Neural progenitor cell (in vitro differentiated cells): ENCODE results near the gene SHROOM2. TPM values are rescaled to one million over a fixed set of nuclear protein-coding genes. Genes with fewer than 3 reads are reported as not detected.
A peak's percentile ranks its signal among the peaks of the same experiment; 100 is the strongest.

ENCODE experiments used
- DNase-seq: peaks from one replicate; pipeline ENCODE4 v3.0.0-alpha.2; 2016; ENCODE audit warnings: low spot score
- H2AFZ ChIP-seq: fragments of 200-600 bp; sonication (generic); replicated peaks from 2 replicates; pipeline ENCODE4 v1.6.1; 2016; ENCODE audit warnings: antibody characterized with exemption
- H3F3A ChIP-seq: fragments of 200-600 bp; sonication (generic); 2 replicates; pipeline ENCODE4 v1.6.1; 2016; ENCODE audit warnings: antibody characterized with exemption, low read depth
- H3K27ac ChIP-seq: fragments of 200-600 bp; sonication (generic); 2 replicates; pipeline ENCODE4 v1.5.1; 2016; ENCODE audit warnings: mild to moderate bottlenecking
- H3K27me3 ChIP-seq: fragments of 200-600 bp; sonication (generic); 2 replicates; pipeline ENCODE4 v1.6.1; 2016; ENCODE audit warnings: mild to moderate bottlenecking, moderate library complexity
- H3K36me3 ChIP-seq: fragments of 200-600 bp; sonication (generic); 2 replicates; pipeline ENCODE4 v1.5.1; 2016
- H3K4me1 ChIP-seq: fragments of 200-600 bp; sonication (generic); 2 replicates; pipeline ENCODE4 v1.6.1; 2016; ENCODE audit warnings: mixed run types
- H3K4me2 ChIP-seq: fragments of 200-600 bp; sonication (generic); 2 replicates; pipeline ENCODE4 v1.6.1; 2016
- H3K4me3 ChIP-seq: fragments of 200-600 bp; sonication (generic); 2 replicates; pipeline ENCODE4 v1.5.1; 2016
- H3K79me2 ChIP-seq: fragments of 200-600 bp; sonication (generic); 2 replicates; pipeline ENCODE4 v1.6.1; 2016; ENCODE audit warnings: low read depth
- H3K9ac ChIP-seq: fragments of 200-600 bp; sonication (generic); 2 replicates; pipeline ENCODE4 v1.6.1; 2016
- H3K9me3 ChIP-seq: fragments of 200-600 bp; sonication (generic); 2 replicates; pipeline ENCODE4 v1.5.1; 2016; ENCODE audit warnings: low read depth
- H4K20me1 ChIP-seq: fragments of 200-600 bp; sonication (generic); 2 replicates; pipeline ENCODE4 v1.6.1; 2016; ENCODE audit warnings: low read depth
- H3K27ac Mint-ChIP-seq: 3 replicates; pipeline ENCODE4 v1.8.0; 2021; ENCODE audit warnings: mixed read lengths
- H3K27me3 Mint-ChIP-seq: 2 replicates; pipeline ENCODE4 v1.8.0; 2022; ENCODE audit warnings: low read depth, mild to moderate bottlenecking, inconsistent platforms, moderate library complexity, mixed read lengths; ENCODE audit not compliant: insufficient read depth
- H3K36me3 Mint-ChIP-seq: 3 replicates; pipeline ENCODE4 v1.8.0; 2021; ENCODE audit warnings: mixed read lengths
- H3K4me1 Mint-ChIP-seq: 3 replicates; pipeline ENCODE4 v1.8.0; 2021; ENCODE audit warnings: mixed read lengths
- H3K4me3 Mint-ChIP-seq: 3 replicates; pipeline ENCODE4 v1.8.0; 2021; ENCODE audit warnings: mild to moderate bottlenecking, moderate library complexity, mixed read lengths
- H3K9me3 Mint-ChIP-seq: 3 replicates; pipeline ENCODE4 v1.8.0; 2020; ENCODE audit warnings: mixed read lengths
- CTCF ChIP-seq: fragments of 200-600 bp; sonication (generic); IDR thresholded peaks from 2 replicates; pipeline ENCODE4 v1.5.1; 2017; ENCODE audit warnings: antibody characterized with exemption, mild to moderate bottlenecking
- EZH2 ChIP-seq: fragments of 200-600 bp; sonication (generic); IDR thresholded peaks from 2 replicates; pipeline ENCODE4 v1.6.1; 2017; ENCODE audit warnings: antibody characterized with exemption, mild to moderate bottlenecking, moderate library complexity
- EZH2phosphoT487 ChIP-seq: fragments of 200-600 bp; sonication (generic); IDR thresholded peaks from 2 replicates; pipeline ENCODE4 v1.6.1; 2017; ENCODE audit warnings: antibody characterized with exemption
- total RNA-seq: library from RNA; depleted of rRNA; stranded (reverse); fragments of >200 nt; gene quantifications from 2 replicates; pipeline ENCODE4 v1.2.3, GENCODE V29; 2015; ENCODE audit warnings: low replicate concordance

SHROOM2 gene
- total RNA-seq, 1 donor from 2014 or later, result 9.1 TPM

- Mint-ChIP-seq H3K9me3 (peaks cover 38% of the 10 kb centered on the region), H3K27ac (no peak overlapping the region), H3K4me3 (no peak overlapping the region), H3K27me3 (peaks cover 3% of the 10 kb centered on the region), H3K36me3 (peaks cover 28% of the 10 kb centered on the region), H3K4me1 (peaks cover 8% of the 10 kb centered on the region)
- Histone ChIP-seq H3K27ac (no peak overlapping the region), H4K20me1 (peaks cover 4% of the 10 kb centered on the region), H3K4me3 (no peak overlapping the region), H3F3A (no peaks in the 10 kb centered on the region), H3K79me2 (peaks cover 36% of the 10 kb centered on the region), H3K36me3 (no peaks in the 10 kb centered on the region), H3K4me2 (no peak overlapping the region), H3K27me3 (no peaks in the 10 kb centered on the region), H2AFZ (no peak overlapping the region), H3K9ac (no peak overlapping the region), H3K4me1 (no peaks in the 10 kb centered on the region), H3K9me3 (no peaks in the 10 kb centered on the region)
- TF ChIP-seq EZH2phosphoT487 (no peak), CTCF (no peak), EZH2 (no peak)
- no peak for DNase-seq
Measured at GRCh38 chrX:9816084-9816700, 30.0 kb downstream of the SHROOM2 start.

DNA sequence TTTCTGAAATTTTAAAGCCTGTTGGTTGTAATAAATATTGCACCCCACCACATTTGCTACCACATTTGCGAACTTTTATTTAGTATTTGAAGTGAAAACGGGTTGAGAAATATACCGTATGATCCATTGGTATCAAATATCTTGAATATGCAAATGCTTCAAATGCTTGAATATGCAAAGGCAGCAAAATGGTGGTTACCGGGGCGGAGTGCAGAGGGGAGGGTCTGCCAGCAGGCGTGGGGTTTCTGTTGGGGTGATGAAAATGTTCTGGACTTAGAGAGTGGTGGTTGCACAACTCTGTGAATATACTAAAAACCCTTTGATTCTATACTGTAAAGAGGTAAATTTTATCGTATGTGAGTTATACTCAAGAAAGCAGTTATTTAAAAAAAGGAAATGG lies 35.3 kb downstream of the SHROOM2 start:
- H3K4me2 ChIP-seq, result no peak overlapping the region
- peaks cover 5% of the 10 kb centered on the region for H3K27me3 Mint-ChIP-seq
- no peak overlapping the region for H3K4me3 Mint-ChIP-seq
- H3K4me3 ChIP-seq, result no peak overlapping the region
- H3K27ac ChIP-seq, result no peak overlapping the region
- H3K9me3 Mint-ChIP-seq, result peaks cover 6% of the 10 kb centered on the region
- peaks cover 3% of the 10 kb centered on the region for H3K9me3 ChIP-seq
- peaks cover 14% of the 10 kb centered on the region for H3K36me3 Mint-ChIP-seq
- no peak for TF ChIP-seq EZH2
- TF ChIP-seq CTCF, result no peak
- TF ChIP-seq EZH2phosphoT487, result no peak
- H3K4me1 ChIP-seq, result no peaks in the 10 kb centered on the region
- no peak overlapping the region for H3K9ac ChIP-seq
- peaks cover 21% of the 10 kb centered on the region for H3K4me1 Mint-ChIP-seq
- H3F3A ChIP-seq, result no peaks in the 10 kb centered on the region
- no peak for DNase-seq
- H3K79me2 ChIP-seq, result peaks cover 47% of the 10 kb centered on the region
- no peaks in the 10 kb centered on the region for H3K36me3 ChIP-seq
- peaks cover 6% of the 10 kb centered on the region for H4K20me1 ChIP-seq
- no peak overlapping the region for H3K27ac Mint-ChIP-seq
- H2AFZ ChIP-seq, result no peak overlapping the region
- H3K27me3 ChIP-seq, result no peaks in the 10 kb centered on the region

GRCh38 chrX:9824554-9824953 lies 38.3 kb downstream of the SHROOM2 start:
- H3K4me1 Mint-ChIP-seq, result peaks cover 23% of the 10 kb centered on the region
- H3K9me3 Mint-ChIP-seq, result peaks cover 14% of the 10 kb centered on the region
- peak overlapping the region; percentile 41 for H3K4me3 Mint-ChIP-seq
- H3K4me2 ChIP-seq, result no peak overlapping the region
- DNase-seq, result peak; percentile 33
- no peaks in the 10 kb centered on the region for H3K36me3 ChIP-seq
- H3F3A ChIP-seq, result no peaks in the 10 kb centered on the region
- no peak overlapping the region for H3K9ac ChIP-seq
- no peak overlapping the region for H3K27ac Mint-ChIP-seq
- no peak overlapping the region for H3K4me3 ChIP-seq
- peaks cover 7% of the 10 kb centered on the region for H3K36me3 Mint-ChIP-seq
- no peak for TF ChIP-seq EZH2phosphoT487
- TF ChIP-seq CTCF, result no peak
- no peak for TF ChIP-seq EZH2
- no peaks in the 10 kb centered on the region for H3K27me3 ChIP-seq
- H3K27ac ChIP-seq, result no peak overlapping the region
- H4K20me1 ChIP-seq, result peaks cover 15% of the 10 kb centered on the region
- H2AFZ ChIP-seq, result no peak overlapping the region
- H3K4me1 ChIP-seq, result no peaks in the 10 kb centered on the region
- peaks cover 5% of the 10 kb centered on the region for H3K27me3 Mint-ChIP-seq
- H3K9me3 ChIP-seq, result peaks cover 3% of the 10 kb centered on the region
- peaks cover 40% of the 10 kb centered on the region for H3K79me2 ChIP-seq
